ENCODE data around the gene CCT3.
"Not testable (repeated sequence)": the region's sequence is repeated elsewhere in the genome, so short reads cannot be mapped to it uniquely, and the experiment has no call there.

CCT3 gene

DNA sequence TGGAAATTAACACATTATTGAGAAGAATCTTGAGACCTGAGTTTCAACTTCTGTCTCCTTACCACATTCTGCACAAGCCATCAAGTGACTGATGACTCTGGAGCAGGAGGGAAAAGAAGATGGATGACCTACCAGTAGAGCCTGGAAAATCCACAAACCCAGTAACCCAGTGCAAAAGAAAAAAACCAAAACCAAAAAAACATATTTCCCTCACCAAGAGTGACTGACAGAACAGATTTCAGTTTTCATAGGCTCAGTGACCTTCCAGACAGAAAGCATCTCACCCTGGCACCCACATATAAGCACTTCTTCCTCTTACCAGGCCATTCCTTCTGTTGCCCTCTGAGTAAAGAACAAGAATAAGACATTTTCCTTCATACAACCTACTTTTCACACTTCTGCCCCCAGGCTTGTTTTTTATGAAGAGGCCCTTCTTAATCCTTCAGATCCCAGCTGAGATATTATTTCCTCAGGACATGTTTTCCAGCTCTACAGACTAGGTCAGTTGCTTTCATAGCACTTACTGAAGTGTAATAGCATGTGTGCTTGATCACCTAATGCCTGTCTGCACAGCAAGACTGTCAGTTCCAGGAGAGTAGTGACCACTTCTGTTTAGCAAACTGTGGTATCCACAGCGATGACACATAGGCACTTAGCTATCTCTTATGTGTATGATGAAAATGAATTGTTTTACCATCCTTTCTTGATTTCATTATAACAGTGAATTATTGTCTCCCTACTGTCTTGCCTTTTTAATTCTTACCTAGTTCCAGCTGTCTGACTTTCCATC is 4.3 kb upstream of the CCT3 start:
- H3K4me3 ChIP-seq (ENCODE audit: low read depth, low read length) = no peak overlapping the region
- no peak for TF ChIP-seq CTCF (IDR thresholded peaks at IDR 0.05; ENCODE audit: low read depth, low read length)

- peak overlapping the region; percentile 98 for H3K4me3 ChIP-seq (ENCODE audit: low read depth, low read length)
- TF ChIP-seq CTCF (IDR thresholded peaks at IDR 0.05; ENCODE audit: low read depth, low read length) = no peak
Measured at GRCh38 chr1:156337888-156338179, 258 bp downstream of the CCT3 start.

GRCh38 chr1:156337052-156337887 is 822 bp downstream of the CCT3 start:
- TF ChIP-seq CTCF (IDR thresholded peaks at IDR 0.05; ENCODE audit: low read depth, low read length) = no peak
- peak overlapping the region; percentile 98 for H3K4me3 ChIP-seq (ENCODE audit: low read depth, low read length)

DNA sequence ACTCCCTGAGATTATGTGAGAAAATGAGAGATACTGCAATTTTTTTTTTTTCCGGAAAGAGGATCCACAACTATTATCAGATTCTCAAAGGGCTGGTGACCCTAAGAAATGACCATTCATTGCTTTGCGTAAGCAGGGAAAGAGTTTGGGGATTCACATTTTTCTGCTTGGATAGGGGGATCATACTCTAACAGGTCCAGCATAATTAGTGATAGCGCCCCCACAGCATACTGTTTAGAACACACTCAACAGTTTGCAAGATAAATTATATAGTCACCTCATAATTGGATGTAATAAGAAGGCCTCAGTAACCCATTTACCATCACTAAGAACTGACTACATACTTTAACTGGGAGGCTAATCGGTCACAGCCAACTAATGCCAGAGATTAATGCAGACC is 1.9 kb downstream of the CCT3 start:
- no peak for TF ChIP-seq CTCF (IDR thresholded peaks at IDR 0.05; ENCODE audit: low read depth, low read length)
- peak overlapping the region; percentile 98 for H3K4me3 ChIP-seq (ENCODE audit: low read depth, low read length)

GRCh38 chr1:156323179-156323578 is 14.9 kb downstream of the CCT3 start:
- not testable (repeated sequence) for H3K4me3 ChIP-seq (ENCODE audit: low read depth, low read length)

DNA sequence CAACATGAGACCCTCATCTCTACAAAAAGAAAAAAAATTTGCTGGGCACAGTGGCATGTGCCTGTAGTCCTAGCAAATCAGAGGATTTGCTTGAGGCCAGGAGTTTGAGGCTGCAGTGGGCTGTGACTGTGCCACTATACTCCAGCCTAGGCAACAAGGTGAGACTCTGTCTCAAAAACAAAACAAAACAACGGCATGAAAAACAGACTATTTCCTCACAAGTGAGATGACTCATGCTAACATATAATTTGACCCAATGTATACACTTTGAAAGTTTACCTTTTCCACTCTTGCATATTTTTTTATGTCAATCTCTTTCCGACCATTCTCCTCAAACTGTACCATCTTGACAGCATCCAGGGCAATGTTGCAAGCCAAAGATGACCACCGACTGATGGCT is 17.5 kb downstream of the CCT3 start:
- no peak overlapping the region for H3K4me3 ChIP-seq (ENCODE audit: low read depth, low read length)
- TF ChIP-seq CTCF (IDR thresholded peaks at IDR 0.05; ENCODE audit: low read depth, low read length) = no peak

- no peak; the same call in 1 of the 2 replicates for TF ChIP-seq CTCF (IDR thresholded peaks at IDR 0.05; ENCODE audit: low read depth, low read length)
- no peak overlapping the region for H3K4me3 ChIP-seq (ENCODE audit: low read depth, low read length)
Measured at GRCh38 chr1:156319664-156320063, 18.4 kb downstream of the CCT3 start.

Data from WI38 (cell line).